GM12801 (cell line): ENCODE data around the gene TMEM269.

ENCODE experiments used
- CTCF ChIP-seq: IDR thresholded peaks from one replicate; pipeline ENCODE4 v1.5.1; 2011; ENCODE audit warnings: control low read depth; ENCODE audit not compliant: insufficient read length; ENCODE audit errors: extremely low read depth

TMEM269 gene

GRCh38 chr1:42737986-42738677 is 46.7 kb upstream of the TMEM269 start:
- TF ChIP-seq CTCF = no peak

- no peak for TF ChIP-seq CTCF
Measured at GRCh38 chr1:42738678-42739226, 46.0 kb upstream of the TMEM269 start.

GRCh38 chr1:42739753-42740700 is 44.8 kb upstream of the TMEM269 start, which contains the start of gene CLDN19:
Gene CLDN19 (minus strand): TSS chr1:42740236. CDS start chr1:42740063, 173 bp downstream.
- TF ChIP-seq CTCF = no peak

- no peak for TF ChIP-seq CTCF
Measured at GRCh38 chr1:42740851-42741580, 43.8 kb upstream of the TMEM269 start.

- no peak for TF ChIP-seq CTCF
Measured at GRCh38 chr1:42741706-42742105, 43.1 kb upstream of the TMEM269 start.

- TF ChIP-seq CTCF = no peak
Measured at GRCh38 chr1:42742141-42742540, 42.6 kb upstream of the TMEM269 start.
